ENCODE measurements around the gene TCF25.

The TCF25 gene

GRCh38 chr16:89847051-89847939 lies 26.1 kb upstream of the TCF25 start:
- H2BK5ac ChIP-seq (ENCODE audit: low read length), result no peak overlapping the region
- no peak overlapping the region for H2BK15ac ChIP-seq (ENCODE audit: low read length)
- no peaks in the 10 kb centered on the region for H3K27me3 ChIP-seq (ENCODE audit: control insufficient read depth in 3 of 3, insufficient read depth in 3 of 3, low read depth in 1 of 3, low read length in 3 of 3)
- H3K9me3 ChIP-seq (replicated peaks in 1 of 2; ENCODE audit: control insufficient read depth in 2 of 2, insufficient read depth in 1 of 2, low read depth in 1 of 2, low read length in 2 of 2), result no peaks in the 10 kb centered on the region
- H3K9ac ChIP-seq (ENCODE audit: low read depth, low read length, poor library complexity), result no peak overlapping the region
- peaks cover 0 to 23% of the 10 kb centered on the region in 2 donors for H3K36me3 ChIP-seq (replicated peaks in 1 of 2; ENCODE audit: control insufficient read depth in 2 of 2, insufficient read depth in 2 of 2, low read length in 2 of 2)
- no peak overlapping the region for H4K8ac ChIP-seq (ENCODE audit: low read depth, low read length)
- H2BK120ac ChIP-seq (ENCODE audit: low read depth, low read length), result no peak overlapping the region
- H2BK12ac ChIP-seq (ENCODE audit: low read length), result peak overlapping the region; percentile 84
- H3K18ac ChIP-seq (ENCODE audit: low read length), result no peak overlapping the region
- no peak overlapping the region for H3K4me2 ChIP-seq (ENCODE audit: insufficient read depth, low read length, poor library complexity, severe bottlenecking)
- no peak overlapping the region for H3K27ac ChIP-seq (replicated peaks; ENCODE audit: low read length)
- H4K91ac ChIP-seq (ENCODE audit: low read depth, low read length, poor library complexity), result no peak overlapping the region
- H3K4ac ChIP-seq (ENCODE audit: low read length), result no peak overlapping the region
- WGBS, 2 donors (ENCODE audit: extremely low coverage in 2 of 2, insufficient read length in 2 of 2, insufficient replicate concordance in 1 of 2), result no CpG with 5 or more reads among the region's 26 CpGs
- H3K4me3 ChIP-seq (ENCODE audit: low read length in 2 of 2), result no peak overlapping the region
- H3K23ac ChIP-seq (ENCODE audit: low read depth, low read length, poor library complexity), result no peak overlapping the region
- H3K79me1 ChIP-seq (ENCODE audit: low read depth, low read length), result peaks cover 2% of the 10 kb centered on the region
- H3K4me1 ChIP-seq (ENCODE audit: control insufficient read depth in 2 of 2, insufficient read depth in 1 of 2, low read depth in 1 of 2, low read length in 2 of 2), result peaks cover 0 to 2% of the 10 kb centered on the region in 2 donors
- no peak overlapping the region for H2AFZ ChIP-seq (ENCODE audit: low read length)
- no peak for DNase-seq (ENCODE audit: low spot score)
- H2AK5ac ChIP-seq (ENCODE audit: low read depth, low read length), result no peak overlapping the region
- peak overlapping the region; percentile 5 for H3K14ac ChIP-seq (ENCODE audit: low read length)

GRCh38 chr16:89847940-89848297 lies 25.5 kb upstream of the TCF25 start:
- no peak overlapping the region for H4K91ac ChIP-seq (ENCODE audit: low read depth, low read length, poor library complexity)
- no peak overlapping the region for H2AFZ ChIP-seq (ENCODE audit: low read length)
- H2BK15ac ChIP-seq (ENCODE audit: low read length), result no peak overlapping the region
- H3K36me3 ChIP-seq (replicated peaks in 1 of 2; ENCODE audit: control insufficient read depth in 2 of 2, insufficient read depth in 2 of 2, low read length in 2 of 2), result peaks cover 0 to 23% of the 10 kb centered on the region in 2 donors
- no peak overlapping the region for H3K14ac ChIP-seq (ENCODE audit: low read length)
- H2AK5ac ChIP-seq (ENCODE audit: low read depth, low read length), result no peak overlapping the region
- H3K4me3 ChIP-seq (ENCODE audit: low read length in 2 of 2), result no peak overlapping the region
- H3K23ac ChIP-seq (ENCODE audit: low read depth, low read length, poor library complexity), result peak overlapping the region; percentile 85
- peak overlapping the region; percentile 84 for H2BK12ac ChIP-seq (ENCODE audit: low read length)
- no peak overlapping the region for H3K4me2 ChIP-seq (ENCODE audit: insufficient read depth, low read length, poor library complexity, severe bottlenecking)
- H3K4ac ChIP-seq (ENCODE audit: low read length), result no peak overlapping the region
- peaks cover 2% of the 10 kb centered on the region for H3K79me1 ChIP-seq (ENCODE audit: low read depth, low read length)
- DNase-seq (ENCODE audit: low spot score), result no peak
- H4K8ac ChIP-seq (ENCODE audit: low read depth, low read length), result peak overlapping the region; percentile 43
- no peak overlapping the region for H2BK5ac ChIP-seq (ENCODE audit: low read length)
- peak overlapping the region; percentile 48 for H3K18ac ChIP-seq (ENCODE audit: low read length)
- no peak overlapping the region for H2BK120ac ChIP-seq (ENCODE audit: low read depth, low read length)
- peaks cover 0 to 2% of the 10 kb centered on the region in 2 donors for H3K4me1 ChIP-seq (ENCODE audit: control insufficient read depth in 2 of 2, insufficient read depth in 1 of 2, low read depth in 1 of 2, low read length in 2 of 2)
- H3K27me3 ChIP-seq (ENCODE audit: control insufficient read depth in 3 of 3, insufficient read depth in 3 of 3, low read depth in 1 of 3, low read length in 3 of 3), result no peaks in the 10 kb centered on the region
- H3K27ac ChIP-seq (replicated peaks; ENCODE audit: low read length), result no peak overlapping the region
- H3K9me3 ChIP-seq (replicated peaks in 1 of 2; ENCODE audit: control insufficient read depth in 2 of 2, insufficient read depth in 1 of 2, low read depth in 1 of 2, low read length in 2 of 2), result no peaks in the 10 kb centered on the region
- no peak overlapping the region for H3K9ac ChIP-seq (ENCODE audit: low read depth, low read length, poor library complexity)
- WGBS, 2 donors (ENCODE audit: extremely low coverage in 2 of 2, insufficient read length in 2 of 2, insufficient replicate concordance in 1 of 2), result no CpG with 5 or more reads among the region's 14 CpGs

GRCh38 chr16:89848974-89849373 lies 24.4 kb upstream of the TCF25 start:
- Histone ChIP-seq H3K4me2 (ENCODE audit: insufficient read depth, low read length, poor library complexity, severe bottlenecking) (no peak overlapping the region), H3K9ac (ENCODE audit: low read depth, low read length, poor library complexity) (peak overlapping the region; percentile 50), H2BK15ac (ENCODE audit: low read length) (no peak overlapping the region), H3K27ac (replicated peaks; ENCODE audit: low read length) (no peak overlapping the region), H3K18ac (ENCODE audit: low read length) (no peak overlapping the region), H4K91ac (ENCODE audit: low read depth, low read length, poor library complexity) (no peak overlapping the region), H3K27me3 (ENCODE audit: control insufficient read depth in 3 of 3, insufficient read depth in 3 of 3, low read depth in 1 of 3, low read length in 3 of 3) (no peaks in the 10 kb centered on the region), H2AK5ac (ENCODE audit: low read depth, low read length) (no peak overlapping the region), H3K9me3 (replicated peaks in 1 of 2; ENCODE audit: control insufficient read depth in 2 of 2, insufficient read depth in 1 of 2, low read depth in 1 of 2, low read length in 2 of 2) (no peaks in the 10 kb centered on the region), H3K4ac (ENCODE audit: low read length) (no peak overlapping the region), H3K79me1 (ENCODE audit: low read depth, low read length) (peaks cover 2% of the 10 kb centered on the region), H2BK5ac (ENCODE audit: low read length) (peak overlapping the region; percentile 24), H2BK12ac (ENCODE audit: low read length) (no peak overlapping the region), H3K36me3 (replicated peaks in 1 of 2; ENCODE audit: control insufficient read depth in 2 of 2, insufficient read depth in 2 of 2, low read length in 2 of 2) (peaks cover 0 to 25% of the 10 kb centered on the region in 2 donors), H3K23ac (ENCODE audit: low read depth, low read length, poor library complexity) (no peak overlapping the region), H3K4me1 (ENCODE audit: control insufficient read depth in 2 of 2, insufficient read depth in 1 of 2, low read depth in 1 of 2, low read length in 2 of 2) (no peaks in the 10 kb centered on the region), H3K14ac (ENCODE audit: low read length) (peak overlapping the region; percentile 71), H2BK120ac (ENCODE audit: low read depth, low read length) (no peak overlapping the region), H4K8ac (ENCODE audit: low read depth, low read length) (no peak overlapping the region), H3K4me3 (ENCODE audit: low read length in 2 of 2) (peak overlapping the region in 1 of 2 donors; percentile 3), H2AFZ (ENCODE audit: low read length) (no peak overlapping the region)
- no peak for DNase-seq (ENCODE audit: low spot score)
- WGBS, 2 donors (ENCODE audit: extremely low coverage in 2 of 2, insufficient read length in 2 of 2, insufficient replicate concordance in 1 of 2), result no CpG with 5 or more reads among the region's 11 CpGs

- Histone ChIP-seq H3K18ac (ENCODE audit: low read length) (no peak overlapping the region), H3K27me3 (ENCODE audit: control insufficient read depth in 3 of 3, insufficient read depth in 3 of 3, low read depth in 1 of 3, low read length in 3 of 3) (no peaks in the 10 kb centered on the region), H3K4me1 (ENCODE audit: control insufficient read depth in 2 of 2, insufficient read depth in 1 of 2, low read depth in 1 of 2, low read length in 2 of 2) (no peaks in the 10 kb centered on the region), H3K4me3 (ENCODE audit: low read length in 2 of 2) (no peak overlapping the region), H2BK15ac (ENCODE audit: low read length) (no peak overlapping the region), H2BK5ac (ENCODE audit: low read length) (no peak overlapping the region), H2BK12ac (ENCODE audit: low read length) (no peak overlapping the region), H3K79me1 (ENCODE audit: low read depth, low read length) (peaks cover 2% of the 10 kb centered on the region), H3K4ac (ENCODE audit: low read length) (no peak overlapping the region), H3K23ac (ENCODE audit: low read depth, low read length, poor library complexity) (peak overlapping the region; percentile 53), H4K91ac (ENCODE audit: low read depth, low read length, poor library complexity) (peak overlapping the region; percentile 22), H3K9ac (ENCODE audit: low read depth, low read length, poor library complexity) (peak overlapping the region; percentile 50), H3K4me2 (ENCODE audit: insufficient read depth, low read length, poor library complexity, severe bottlenecking) (no peak overlapping the region), H2AK5ac (ENCODE audit: low read depth, low read length) (no peak overlapping the region), H2AFZ (ENCODE audit: low read length) (no peak overlapping the region), H3K9me3 (replicated peaks in 1 of 2; ENCODE audit: control insufficient read depth in 2 of 2, insufficient read depth in 1 of 2, low read depth in 1 of 2, low read length in 2 of 2) (no peaks in the 10 kb centered on the region), H3K27ac (replicated peaks; ENCODE audit: low read length) (no peak overlapping the region), H2BK120ac (ENCODE audit: low read depth, low read length) (no peak overlapping the region), H3K36me3 (replicated peaks in 1 of 2; ENCODE audit: control insufficient read depth in 2 of 2, insufficient read depth in 2 of 2, low read length in 2 of 2) (peaks cover 2 to 41% of the 10 kb centered on the region in 2 donors), H4K8ac (ENCODE audit: low read depth, low read length) (no peak overlapping the region), H3K14ac (ENCODE audit: low read length) (no peak overlapping the region)
- no CpG with 5 or more reads among the region's 21 CpGs for WGBS, 2 donors (ENCODE audit: extremely low coverage in 2 of 2, insufficient read length in 2 of 2, insufficient replicate concordance in 1 of 2)
- DNase-seq (ENCODE audit: low spot score), result no peak
Measured at GRCh38 chr16:89853306-89853993, 19.9 kb upstream of the TCF25 start.

All from neuronal stem cell (in vitro differentiated cells).